Bronchial epithelial cell (primary cell): Measurements from ENCODE around the gene KRT33B. TPM values are rescaled to one million over a fixed set of nuclear protein-coding genes. Genes with fewer than 3 reads are reported as not detected.

Experiments
- DNase-seq: peaks from one replicate; pipeline ENCODE4 v3.0.0-alpha.2; 2010; ENCODE audit warnings: low read depth
- FAIRE-seq: peaks from 2 replicates; lab custom pipeline; 2011; peaks lifted over from hg19 to GRCh38; lab: Jason Lieb, UNC
- H3K27me3 ChIP-seq: 2 replicates; pipeline ENCODE4 v1.5.1; 2011; ENCODE audit warnings: low read length; ENCODE audit not compliant: control insufficient read depth, insufficient read depth
- H3K36me3 ChIP-seq: 2 replicates; pipeline ENCODE4 v1.5.1; 2011; ENCODE audit warnings: low read length; ENCODE audit not compliant: control insufficient read depth, insufficient read depth
- H3K4me3 ChIP-seq: 2 replicates; pipeline ENCODE4 v1.5.1; 2011; ENCODE audit warnings: mild to moderate bottlenecking, low read depth, low read length, control low read depth
- CTCF ChIP-seq: IDR thresholded peaks from 2 replicates; pipeline ENCODE4 v1.5.1; 2011; ENCODE audit warnings: mild to moderate bottlenecking, moderate library complexity, low read length, control low read depth, inconsistent platforms; ENCODE audit not compliant: insufficient read depth, severe bottlenecking
- total RNA-seq: library from RNA; depleted of rRNA; stranded (reverse); fragments of >200 nt; gene quantifications from 2 replicates; pipeline ENCODE4 v1.2.1, GENCODE V29; 2014

Gene KRT33B
- total RNA-seq, 1 donor from 2014 or later, result 0.79 TPM

GRCh38 chr17:41325126-41325525, 44.5 kb downstream of the KRT33B start:
- no peak overlapping the region for H3K4me3 ChIP-seq
- H3K36me3 ChIP-seq, result no peaks in the 10 kb centered on the region
- no peak for FAIRE-seq
- no peak for DNase-seq
- no peak for TF ChIP-seq CTCF
- H3K27me3 ChIP-seq, result no peaks in the 10 kb centered on the region

- DNase-seq, result peak; percentile 50
- no peak overlapping the region for H3K4me3 ChIP-seq
- H3K27me3 ChIP-seq, result no peaks in the 10 kb centered on the region
- peak; percentile 73 for FAIRE-seq
- no peaks in the 10 kb centered on the region for H3K36me3 ChIP-seq
- TF ChIP-seq CTCF, result peak; percentile 85
These were observed 45.2 kb downstream of the KRT33B start for GRCh38 chr17:41324180-41325075.

GRCh38 chr17:41322903-41323895, 46.4 kb downstream of the KRT33B start:
- no peak for TF ChIP-seq CTCF
- FAIRE-seq (peak; percentile 23), DNase-seq (no peak)
- Histone ChIP-seq H3K27me3 (no peaks in the 10 kb centered on the region), H3K36me3 (no peaks in the 10 kb centered on the region), H3K4me3 (no peak overlapping the region)

- H3K4me3 ChIP-seq, result no peak overlapping the region
- peak; percentile 87 for TF ChIP-seq CTCF
- no peaks in the 10 kb centered on the region for H3K27me3 ChIP-seq
- FAIRE-seq, result no peak
- DNase-seq, result peak; percentile 68
- H3K36me3 ChIP-seq, result no peaks in the 10 kb centered on the region
These were observed 47.3 kb downstream of the KRT33B start for GRCh38 chr17:41322094-41322902.

GRCh38 chr17:41318231-41318630, 51.4 kb downstream of the KRT33B start:
- Histone ChIP-seq H3K27me3 (no peaks in the 10 kb centered on the region), H3K36me3 (no peaks in the 10 kb centered on the region), H3K4me3 (no peak overlapping the region)
- FAIRE-seq, result no peak
- DNase-seq, result no peak
- no peak for TF ChIP-seq CTCF
